Stimulated activated naive CD8-positive, alpha-beta T cell treated with anti-CD3 and anti-CD28 coated beads, Interleukin-15, amount 100 ng/mL, for 72 hours (primary cell): ENCODE results near the gene UGT1A3.
A peak's percentile ranks its signal among the peaks of the same experiment; 100 is the strongest.
"Not testable (repeated sequence)": the region's sequence is repeated elsewhere in the genome, so short reads cannot be mapped to it uniquely, and the experiment has no call there.

ENCODE experiments used
- ATAC-seq: fragments of 150-1000 bp; cut with Tn5 transposase; 2 replicates; pipeline ENCODE4 v1.10.0; 2021; ENCODE audit warnings: mild to moderate bottlenecking, moderate library complexity
- DNase-seq, 2 donors: peaks; one replicate each; pipeline ENCODE4 v3.0.0; 2021 to 2022
- H3K27ac Mint-ChIP-seq, 2 donors: one replicate each; pipeline ENCODE4 v1.8.0; 2022; ENCODE audit warnings: mild to moderate bottlenecking in 2 of 2, mixed read lengths in 2 of 2, moderate library complexity in 2 of 2
- H3K27me3 Mint-ChIP-seq: one replicate; pipeline ENCODE4 v1.8.0; 2022; ENCODE audit warnings: mixed read lengths
- H3K4me1 Mint-ChIP-seq: one replicate; pipeline ENCODE4 v1.8.0; 2022; ENCODE audit warnings: mild to moderate bottlenecking, mixed read lengths
- H3K4me3 Mint-ChIP-seq, 2 donors: one replicate each; pipeline ENCODE4 v1.8.0; 2022; ENCODE audit warnings: mild to moderate bottlenecking in 2 of 2, mixed read lengths in 2 of 2, moderate library complexity in 1 of 2
- H3K9me3 Mint-ChIP-seq, 2 donors: one replicate each; pipeline ENCODE4 v1.8.0; 2022; ENCODE audit warnings: mixed read lengths in 2 of 2

Gene UGT1A3

GRCh38 chr2:233700028-233700635 lies 28.7 kb upstream of the UGT1A3 start:
- Mint-ChIP-seq H3K27ac (no peak overlapping the region), H3K9me3 (peaks cover 0 to 8% of the 10 kb centered on the region in 2 donors), H3K4me1 (no peaks in the 10 kb centered on the region), H3K4me3 (no peak overlapping the region), H3K27me3 (no peaks in the 10 kb centered on the region)
- DNase-seq: no peak
- no peak for ATAC-seq

- not testable (repeated sequence) for DNase-seq, H3K4me1 Mint-ChIP-seq, H3K27ac Mint-ChIP-seq, ATAC-seq, H3K9me3 Mint-ChIP-seq, H3K27me3 Mint-ChIP-seq, H3K4me3 Mint-ChIP-seq
Observed at GRCh38 chr2:233700842-233701241, 28.0 kb upstream of the UGT1A3 start.

- Mint-ChIP-seq H3K4me1 (no peaks in the 10 kb centered on the region), H3K27ac (no peak overlapping the region), H3K4me3 (no peak overlapping the region), H3K27me3 (no peaks in the 10 kb centered on the region), H3K9me3 (peaks cover 0 to 8% of the 10 kb centered on the region in 2 donors)
- DNase-seq (no peak), ATAC-seq (no peak)
Observed at GRCh38 chr2:233702238-233702637, 26.6 kb upstream of the UGT1A3 start.

GRCh38 chr2:233705911-233706506 lies 22.8 kb upstream of the UGT1A3 start:
- no peak overlapping the region for H3K27ac Mint-ChIP-seq
- H3K9me3 Mint-ChIP-seq: peaks cover 0 to 8% of the 10 kb centered on the region in 2 donors
- peaks cover under 1% of the 10 kb centered on the region for H3K27me3 Mint-ChIP-seq
- DNase-seq: no peak
- no peak overlapping the region for H3K4me3 Mint-ChIP-seq
- no peak for ATAC-seq
- no peaks in the 10 kb centered on the region for H3K4me1 Mint-ChIP-seq

- H3K4me3 Mint-ChIP-seq: no peak overlapping the region
- no peak for ATAC-seq
- peaks cover 7% of the 10 kb centered on the region for H3K27me3 Mint-ChIP-seq
- DNase-seq: no peak
- H3K4me1 Mint-ChIP-seq: peaks cover 4% of the 10 kb centered on the region
- H3K27ac Mint-ChIP-seq: no peak overlapping the region
- peaks cover 0 to 8% of the 10 kb centered on the region in 2 donors for H3K9me3 Mint-ChIP-seq
Observed at GRCh38 chr2:233706720-233707119, 22.1 kb upstream of the UGT1A3 start.

- no peak for DNase-seq
- no peak overlapping the region for H3K27ac Mint-ChIP-seq
- ATAC-seq: no peak
- peaks cover 12% of the 10 kb centered on the region for H3K4me1 Mint-ChIP-seq
- H3K9me3 Mint-ChIP-seq: peaks cover 0 to 7% of the 10 kb centered on the region in 2 donors
- peaks cover 21% of the 10 kb centered on the region for H3K27me3 Mint-ChIP-seq
- H3K4me3 Mint-ChIP-seq: no peak overlapping the region
Observed at GRCh38 chr2:233707940-233708644, 20.8 kb upstream of the UGT1A3 start.

- Mint-ChIP-seq H3K4me1 (peaks cover 20% of the 10 kb centered on the region), H3K4me3 (no peak overlapping the region), H3K27ac (no peak overlapping the region), H3K27me3 (peaks cover 30% of the 10 kb centered on the region), H3K9me3 (peaks cover 0 to 3% of the 10 kb centered on the region in 2 donors)
- no peak for ATAC-seq
- no peak for DNase-seq
Observed at GRCh38 chr2:233708942-233709341, 19.9 kb upstream of the UGT1A3 start.

- Mint-ChIP-seq H3K27me3 (peaks cover 33% of the 10 kb centered on the region), H3K27ac (no peak overlapping the region), H3K4me1 (peaks cover 24% of the 10 kb centered on the region), H3K9me3 (no peaks in the 10 kb centered on the region), H3K4me3 (no peak overlapping the region)
- ATAC-seq (peak; percentile 80), DNase-seq (peak; percentile 59 to 64)
Observed at GRCh38 chr2:233711312-233712008, 17.4 kb upstream of the UGT1A3 start.

GRCh38 chr2:233712611-233713261 lies 16.1 kb upstream of the UGT1A3 start, which contains the start of gene UGT1A5:
Gene UGT1A5, plus strand, starts transcription at chr2:233712907. Its CDS starts 85 bp downstream, at chr2:233712992.
- H3K9me3 Mint-ChIP-seq: no peaks in the 10 kb centered on the region
- peaks cover 46% of the 10 kb centered on the region for H3K27me3 Mint-ChIP-seq
- no peak within 1 kb of the TSS for H3K27ac Mint-ChIP-seq
- no peak for ATAC-seq
- H3K4me3 Mint-ChIP-seq: no peak within 1 kb of the TSS
- no peak for DNase-seq
- H3K4me1 Mint-ChIP-seq: peaks cover 24% of the 10 kb centered on the region

- Mint-ChIP-seq H3K27ac (no peak overlapping the region), H3K27me3 (peaks cover 51% of the 10 kb centered on the region), H3K9me3 (no peaks in the 10 kb centered on the region), H3K4me1 (peaks cover 24% of the 10 kb centered on the region), H3K4me3 (no peak overlapping the region)
- DNase-seq (no peak), ATAC-seq (no peak)
Observed at GRCh38 chr2:233713262-233713615, 15.6 kb upstream of the UGT1A3 start.

- Mint-ChIP-seq H3K4me1 (peaks cover 24% of the 10 kb centered on the region), H3K4me3 (no peak overlapping the region), H3K27ac (no peak overlapping the region), H3K27me3 (peaks cover 60% of the 10 kb centered on the region), H3K9me3 (no peaks in the 10 kb centered on the region)
- ATAC-seq (no peak), DNase-seq (no peak)
Observed at GRCh38 chr2:233714121-233714520, 14.7 kb upstream of the UGT1A3 start.

GRCh38 chr2:233718552-233718951 lies 10.3 kb upstream of the UGT1A3 start, which contains the start of gene UGT1A4:
Gene UGT1A4, plus strand, starts transcription at chr2:233718736. Its CDS starts 85 bp downstream, at chr2:233718821.
- H3K9me3 Mint-ChIP-seq: no peaks in the 10 kb centered on the region
- no peak within 1 kb of the TSS for H3K4me3 Mint-ChIP-seq
- H3K27me3 Mint-ChIP-seq: peaks cover 56% of the 10 kb centered on the region
- no peak for DNase-seq
- no peak for ATAC-seq
- peaks cover 11% of the 10 kb centered on the region for H3K4me1 Mint-ChIP-seq
- H3K27ac Mint-ChIP-seq: no peak within 1 kb of the TSS

GRCh38 chr2:233736868-233737653 lies 8.2 kb downstream of the UGT1A3 start:
- H3K4me3 Mint-ChIP-seq, H3K27ac Mint-ChIP-seq, ATAC-seq, H3K4me1 Mint-ChIP-seq, H3K9me3 Mint-ChIP-seq, DNase-seq: not testable (repeated sequence)
- peaks cover 62% of the 10 kb centered on the region for H3K27me3 Mint-ChIP-seq

- Mint-ChIP-seq H3K27ac (no peak overlapping the region), H3K27me3 (peaks cover 42% of the 10 kb centered on the region), H3K4me1 (no peaks in the 10 kb centered on the region), H3K9me3 (no peaks in the 10 kb centered on the region), H3K4me3 (no peak overlapping the region)
- ATAC-seq (no peak), DNase-seq (no peak)
Observed at GRCh38 chr2:233740870-233741269, 12.0 kb downstream of the UGT1A3 start.
